ENCODE results near the gene ZFYVE28.

The ZFYVE28 gene

DNA sequence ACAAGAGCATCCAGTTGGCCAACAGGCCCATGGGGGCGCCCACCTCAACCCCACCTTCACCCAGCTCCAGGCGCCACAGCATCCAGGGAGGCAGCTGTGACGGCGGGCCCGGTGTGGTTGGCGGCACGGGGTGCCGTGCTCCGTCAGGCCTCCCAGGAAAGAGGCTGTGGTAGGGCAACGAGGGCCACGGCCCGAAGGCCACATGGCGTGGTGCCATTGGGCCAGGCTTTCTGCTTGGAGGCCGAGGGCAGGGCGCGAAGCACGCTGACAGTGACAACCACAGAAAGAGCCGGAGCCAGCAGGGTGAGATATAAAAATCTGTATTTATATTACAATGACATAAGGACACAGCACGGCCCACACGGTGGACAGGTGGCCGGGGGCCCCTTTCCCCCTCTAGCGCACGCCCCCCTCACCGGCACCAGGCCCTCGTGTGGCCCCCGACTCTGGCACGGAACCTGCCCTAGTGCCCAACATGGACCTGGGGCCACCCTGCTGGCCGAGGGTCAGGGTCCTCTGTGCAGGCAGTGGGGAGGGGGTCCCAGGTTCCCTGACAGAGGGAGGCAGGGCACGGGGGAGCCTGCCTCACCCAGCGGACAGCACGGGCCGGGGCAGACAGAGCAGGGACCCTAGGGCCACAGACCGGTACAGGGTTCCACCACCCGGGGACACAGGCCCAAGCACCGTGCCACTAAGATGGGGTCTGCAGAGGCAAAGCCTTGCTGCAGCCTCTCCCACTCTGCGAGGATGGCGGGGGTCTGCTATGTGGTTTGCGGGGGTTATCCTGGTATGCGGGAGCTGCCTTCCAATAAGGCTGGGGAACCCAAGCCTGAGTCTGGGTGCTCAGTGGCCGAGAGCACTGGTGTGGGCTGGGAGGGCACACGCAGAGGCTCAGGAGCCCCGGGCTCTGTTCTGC is 171.1 kb downstream of the ZFYVE28 start:
- Histone ChIP-seq H3K4me2 (ENCODE audit: low read length) (no peak overlapping the region), H3K79me2 (ENCODE audit: control insufficient read depth, low read length) (no peaks in the 10 kb centered on the region), H3K4me1 (ENCODE audit: control insufficient read depth, low read length) (peaks cover 18% of the 10 kb centered on the region), H3K27me3 (ENCODE audit: control insufficient read depth, low read length) (no peaks in the 10 kb centered on the region), H3F3A (ENCODE audit: control insufficient read depth, insufficient read depth) (peaks cover 9% of the 10 kb centered on the region), H3K4me3 (ENCODE audit: low read length) (no peak overlapping the region), H3K9me3 (ENCODE audit: control insufficient read depth, insufficient read depth, low read length) (no peaks in the 10 kb centered on the region), H4K20me1 (ENCODE audit: control insufficient read depth, insufficient read depth, low read depth, low read length) (no peaks in the 10 kb centered on the region), H3K9me2 (replicated peaks; ENCODE audit: control insufficient read depth, low read length) (no peaks in the 10 kb centered on the region), H3K27ac (ENCODE audit: low read depth, low read length) (no peak overlapping the region), H3K36me3 (ENCODE audit: control insufficient read depth, low read length) (no peaks in the 10 kb centered on the region)
- TF ChIP-seq EZH2phosphoT487 (IDR thresholded peaks at IDR 0.05; ENCODE audit: borderline replicate concordance, low read length), result no peak
- TF ChIP-seq, protein P1, sequence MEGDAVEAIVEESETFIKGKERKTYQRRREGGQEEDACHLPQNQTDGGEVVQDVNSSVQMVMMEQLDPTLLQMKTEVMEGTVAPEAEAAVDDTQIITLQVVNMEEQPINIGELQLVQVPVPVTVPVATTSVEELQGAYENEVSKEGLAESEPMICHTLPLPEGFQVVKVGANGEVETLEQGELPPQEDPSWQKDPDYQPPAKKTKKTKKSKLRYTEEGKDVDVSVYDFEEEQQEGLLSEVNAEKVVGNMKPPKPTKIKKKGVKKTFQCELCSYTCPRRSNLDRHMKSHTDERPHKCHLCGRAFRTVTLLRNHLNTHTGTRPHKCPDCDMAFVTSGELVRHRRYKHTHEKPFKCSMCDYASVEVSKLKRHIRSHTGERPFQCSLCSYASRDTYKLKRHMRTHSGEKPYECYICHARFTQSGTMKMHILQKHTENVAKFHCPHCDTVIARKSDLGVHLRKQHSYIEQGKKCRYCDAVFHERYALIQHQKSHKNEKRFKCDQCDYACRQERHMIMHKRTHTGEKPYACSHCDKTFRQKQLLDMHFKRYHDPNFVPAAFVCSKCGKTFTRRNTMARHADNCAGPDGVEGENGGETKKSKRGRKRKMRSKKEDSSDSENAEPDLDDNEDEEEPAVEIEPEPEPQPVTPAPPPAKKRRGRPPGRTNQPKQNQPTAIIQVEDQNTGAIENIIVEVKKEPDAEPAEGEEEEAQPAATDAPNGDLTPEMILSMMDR (IDR thresholded peaks at IDR 0.05; ENCODE audit: low read depth, low read length, poor library complexity, severe bottlenecking), result no peak

DNA sequence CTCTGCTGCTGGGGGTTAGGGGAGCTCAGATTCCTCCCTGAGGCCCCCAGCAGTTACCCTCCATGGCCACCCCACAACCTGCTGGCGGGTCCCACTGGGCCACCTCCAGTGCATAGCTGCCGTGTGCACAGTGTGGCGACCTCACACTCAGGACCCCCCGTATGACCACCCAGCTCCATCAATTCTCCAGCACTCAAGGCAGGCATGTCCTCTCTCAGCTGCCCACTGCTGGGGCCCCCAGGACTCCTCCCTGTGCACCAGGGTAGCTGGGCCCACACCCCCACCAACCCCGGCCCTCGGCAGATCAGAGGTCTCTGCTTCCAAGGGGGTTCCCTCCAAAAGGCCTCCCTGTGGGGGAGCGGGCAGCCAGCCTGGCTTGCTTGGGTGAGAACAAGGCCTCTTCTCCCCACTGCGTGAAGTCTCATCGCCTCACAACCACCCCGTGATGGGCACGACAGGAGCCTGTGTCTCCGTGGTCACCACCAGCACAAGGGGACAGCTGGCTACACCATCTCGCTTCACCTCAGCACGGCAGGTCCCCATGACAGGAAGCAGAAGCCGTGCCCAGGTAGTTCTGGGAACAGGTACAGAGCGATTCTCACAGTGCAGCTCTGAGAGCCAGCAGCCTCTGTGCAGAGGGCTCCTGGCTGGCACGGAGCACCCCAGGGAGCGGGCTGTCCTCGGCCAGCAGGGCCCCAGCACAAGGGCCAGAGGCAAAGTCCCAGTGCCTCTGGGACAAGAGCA is 171.9 kb downstream of the ZFYVE28 start:
- Histone ChIP-seq H3K4me2 (ENCODE audit: low read length) (no peak overlapping the region), H4K20me1 (ENCODE audit: control insufficient read depth, insufficient read depth, low read depth, low read length) (no peaks in the 10 kb centered on the region), H3K9me2 (replicated peaks; ENCODE audit: control insufficient read depth, low read length) (no peaks in the 10 kb centered on the region), H3K9me3 (ENCODE audit: control insufficient read depth, insufficient read depth, low read length) (no peaks in the 10 kb centered on the region), H3K4me3 (ENCODE audit: low read length) (no peak overlapping the region), H3K79me2 (ENCODE audit: control insufficient read depth, low read length) (peaks cover 3% of the 10 kb centered on the region), H3K27ac (ENCODE audit: low read depth, low read length) (no peak overlapping the region), H3K4me1 (ENCODE audit: control insufficient read depth, low read length) (peaks cover 19% of the 10 kb centered on the region), H3F3A (ENCODE audit: control insufficient read depth, insufficient read depth) (peaks cover 9% of the 10 kb centered on the region), H3K36me3 (ENCODE audit: control insufficient read depth, low read length) (no peaks in the 10 kb centered on the region), H3K27me3 (ENCODE audit: control insufficient read depth, low read length) (no peaks in the 10 kb centered on the region)
- no peak for TF ChIP-seq EZH2phosphoT487 (IDR thresholded peaks at IDR 0.05; ENCODE audit: borderline replicate concordance, low read length)
- TF ChIP-seq, protein P1 (IDR thresholded peaks at IDR 0.05; ENCODE audit: low read depth, low read length, poor library complexity, severe bottlenecking), result no peak

DNA sequence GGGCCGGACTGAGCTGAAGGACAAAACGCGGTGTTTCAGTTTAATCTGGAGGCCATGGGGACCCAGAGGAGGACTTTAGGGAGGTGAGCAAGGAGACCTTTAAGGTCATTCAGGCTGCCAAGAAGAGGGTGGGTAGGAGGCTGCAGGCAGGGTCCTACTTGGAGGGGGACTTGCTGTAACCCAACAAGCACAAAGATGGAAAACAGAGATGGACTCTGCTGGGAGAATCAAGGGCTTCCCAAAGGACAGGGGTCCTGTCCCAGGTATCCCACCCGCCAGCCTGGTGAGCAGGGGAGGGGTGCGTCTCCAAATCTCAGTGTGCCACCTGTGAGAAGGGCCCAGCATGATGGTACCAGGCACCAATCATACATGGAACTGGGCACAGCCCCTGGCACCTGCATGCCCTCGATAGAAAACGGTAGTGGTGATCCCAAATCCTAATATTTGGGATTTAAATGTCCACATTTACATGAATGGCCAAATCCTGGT is 172.6 kb downstream of the ZFYVE28 start:
- peaks cover 10% of the 10 kb centered on the region for H3K79me2 ChIP-seq (ENCODE audit: control insufficient read depth, low read length)
- no peaks in the 10 kb centered on the region; the same call in 1 of the 2 replicates for H3K36me3 ChIP-seq (ENCODE audit: control insufficient read depth, low read length)
- no peaks in the 10 kb centered on the region for H3K9me3 ChIP-seq (ENCODE audit: control insufficient read depth, insufficient read depth, low read length)
- H3K27ac ChIP-seq (ENCODE audit: low read depth, low read length), result no peak overlapping the region
- peaks cover 9% of the 10 kb centered on the region for H3F3A ChIP-seq (ENCODE audit: control insufficient read depth, insufficient read depth)
- no peaks in the 10 kb centered on the region for H3K27me3 ChIP-seq (ENCODE audit: control insufficient read depth, low read length)
- no peak for TF ChIP-seq EZH2phosphoT487 (IDR thresholded peaks at IDR 0.05; ENCODE audit: borderline replicate concordance, low read length)
- TF ChIP-seq, protein P1 (IDR thresholded peaks at IDR 0.05; ENCODE audit: low read depth, low read length, poor library complexity, severe bottlenecking), result no peak
- no peak overlapping the region for H3K4me2 ChIP-seq (ENCODE audit: low read length)
- H3K9me2 ChIP-seq (replicated peaks; ENCODE audit: control insufficient read depth, low read length), result no peaks in the 10 kb centered on the region
- H4K20me1 ChIP-seq (ENCODE audit: control insufficient read depth, insufficient read depth, low read depth, low read length), result peaks cover 6% of the 10 kb centered on the region
- H3K4me1 ChIP-seq (ENCODE audit: control insufficient read depth, low read length), result peaks cover 19% of the 10 kb centered on the region
- H3K4me3 ChIP-seq (ENCODE audit: low read length), result no peak overlapping the region
